GM12878 (cell line): ENCODE measurements around the gene BCAS3. TPM values are rescaled to one million over a fixed set of nuclear protein-coding genes. Genes with fewer than 3 reads are reported as not detected.

ENCODE experiments used
- ATAC-seq: fragments of 200-7000 bp; cut with Tn5 transposase; 3 replicates; pipeline ENCODE4 v1.9.1; 2020; ENCODE audit warnings: mild to moderate bottlenecking, moderate library complexity
- BruUV-seq: library from RNA; stranded (reverse); fragments of 400-500 nt; replicated peaks from 2 replicates; lab custom pipeline; 2021; lab: Mats Ljungman, UMichigan
- CTCF ChIA-PET: fragments of 300-600 bp; sonication (Branson Sonifier 250); formaldehyde crosslinking; extraction: SDS; loops from one replicate; lab custom pipeline; 2021; ENCODE audit warnings: inconsistent platforms; lab: Yijun Ruan, JAX
- POLR2A ChIA-PET: fragments of 350-600 bp; formaldehyde crosslinking; extraction: SDS; loops from one replicate; lab custom pipeline; 2021; ENCODE audit warnings: inconsistent platforms; lab: Charles Lee
- RAD21 ChIA-PET: fragments of 300-600 bp; sonication (Branson Sonifier 250); formaldehyde crosslinking; loops from one replicate; lab custom pipeline; 2023; ENCODE audit warnings: antibody characterized with exemption; ENCODE audit not compliant: unreplicated experiment; lab: Charles Lee
- SMC1A ChIA-PET: fragments of 300-600 bp; sonication (Branson Sonifier 250); formaldehyde crosslinking; loops from one replicate; lab custom pipeline; 2023; ENCODE audit not compliant: unreplicated experiment, uncharacterized antibody; lab: Charles Lee
- DNase-seq: peaks from one replicate; pipeline ENCODE4 v3.0.0-alpha.2; 2011; ENCODE audit warnings: low read depth, low spot score
- FAIRE-seq: peaks from 3 replicates; lab custom pipeline; 2011; peaks lifted over from hg19 to GRCh38; lab: Jason Lieb, UNC
- H2AFZ ChIP-seq: 2 replicates; pipeline ENCODE4 v1.6.0; 2011; ENCODE audit warnings: low read depth, low read length, control low read depth; ENCODE audit not compliant: control insufficient read depth
- H3K27ac ChIP-seq: 2 replicates; pipeline ENCODE4 v1.5.1; 2011; ENCODE audit warnings: control low read depth; ENCODE audit not compliant: control insufficient read depth, insufficient read depth
- H3K27me3 ChIP-seq, 2 experiments: replicated peaks in 1 of 2; 2 replicates each; pipeline versions ENCODE4 v1.6.0 to v1.6.1; 2011; ENCODE audit warnings: low read length in 1 of 2; ENCODE audit not compliant: control insufficient read depth in 2 of 2, insufficient read depth in 2 of 2
- H3K36me3 ChIP-seq, 2 experiments: 2 replicates each; pipeline ENCODE4 v1.5.1; 2011; ENCODE audit warnings: low read length in 1 of 2; ENCODE audit not compliant: control insufficient read depth in 2 of 2, insufficient read depth in 2 of 2
- H3K4me1 ChIP-seq: 2 replicates; pipeline ENCODE4 v1.6.1; 2011; ENCODE audit warnings: mild to moderate bottlenecking, low read length, moderate library complexity, mixed read lengths; ENCODE audit not compliant: control insufficient read depth, insufficient read depth
- H3K4me2 ChIP-seq: 2 replicates; pipeline ENCODE4 v1.6.0; 2011; ENCODE audit warnings: control low read depth; ENCODE audit not compliant: control insufficient read depth, insufficient read depth
- H3K4me3 ChIP-seq: fragments of 200-600 bp; sonication (generic); 2 replicates; pipeline ENCODE4 v1.5.1; 2016
- H3K79me2 ChIP-seq: 2 replicates; pipeline ENCODE4 v1.6.0; 2011; ENCODE audit warnings: low read length; ENCODE audit not compliant: control insufficient read depth, insufficient read depth
- H3K9ac ChIP-seq: 2 replicates; pipeline ENCODE4 v1.8.0; 2011; ENCODE audit warnings: low read length, control low read depth, mixed read lengths; ENCODE audit not compliant: control insufficient read depth, insufficient read depth
- H3K9me3 ChIP-seq: replicated peaks from 3 replicates; pipeline ENCODE4 v1.5.1; 2011; ENCODE audit warnings: mild to moderate bottlenecking, low read length; ENCODE audit not compliant: control insufficient read depth, insufficient read depth
- H4K20me1 ChIP-seq: 2 replicates; pipeline ENCODE4 v1.6.0; 2011; ENCODE audit not compliant: control insufficient read depth, insufficient read depth
- CBX5 ChIP-seq: sonication (generic); IDR thresholded peaks from 2 replicates; pipeline ENCODE4 v1.6.1; 2016; ENCODE audit warnings: low read depth, moderate library complexity, mild to moderate bottlenecking, inconsistent platforms
- DPF2 ChIP-seq: fragments of 450-650 bp; IDR thresholded peaks from 2 replicates; pipeline ENCODE4 v1.6.1; 2017; ENCODE audit warnings: mild to moderate bottlenecking
- E2F8 ChIP-seq: fragments of 450-650 bp; IDR thresholded peaks from 2 replicates; pipeline ENCODE4 v1.6.1; 2018; ENCODE audit warnings: mild to moderate bottlenecking, low read depth, moderate library complexity; ENCODE audit not compliant: partially characterized antibody
- EZH2 ChIP-seq: IDR thresholded peaks from 2 replicates; pipeline ENCODE4 v1.6.1; 2012; ENCODE audit warnings: low read depth, mild to moderate bottlenecking, control low read depth, inconsistent platforms, low read length, borderline replicate concordance; ENCODE audit not compliant: control insufficient read depth
- FOXK2 ChIP-seq: fragments of 450-650 bp; IDR thresholded peaks from 2 replicates; pipeline ENCODE4 v1.6.1; 2017; ENCODE audit warnings: mild to moderate bottlenecking, moderate library complexity
- NFIC ChIP-seq: IDR thresholded peaks from 2 replicates; pipeline ENCODE4 v1.6.1; 2012; ENCODE audit warnings: low read depth, mild to moderate bottlenecking, inconsistent platforms, low read length, moderate library complexity
- SUZ12 ChIP-seq: fragments of 200-600 bp; sonication (generic); IDR thresholded peaks from one replicate; pipeline ENCODE4 v1.6.1; 2018; ENCODE audit warnings: antibody characterized with exemption, mild to moderate bottlenecking; ENCODE audit not compliant: unreplicated experiment
- USF1 ChIP-seq: IDR thresholded peaks from 2 replicates; pipeline ENCODE4 v1.6.1; 2011; ENCODE audit warnings: borderline replicate concordance, low read depth, mild to moderate bottlenecking, moderate library complexity, mixed read lengths, low read length; ENCODE audit not compliant: insufficient read depth; ENCODE audit errors: extremely low read length
- ZBTB11 ChIP-seq: fragments of 450-650 bp; formaldehyde crosslinking; IDR thresholded peaks from 2 replicates; pipeline ENCODE4 v1.5.0; 2022; ENCODE audit warnings: mild to moderate bottlenecking, missing genetic modification characterization
- ZNF274 ChIP-seq: IDR thresholded peaks from one replicate; pipeline ENCODE4 v1.8.0; 2011; ENCODE audit not compliant: insufficient read length, insufficient read depth
- WGBS: methylation state at CpG from one replicate; pipeline ENCODE4 v1.1.6; 2016; ENCODE audit warnings: low lambda C conversion rate; ENCODE audit not compliant: insufficient replicate concordance, insufficient coverage; ENCODE audit errors: missing lambda C conversion rate; 5-methylcytosine and 5-hydroxymethylcytosine counted together
- in situ Hi-C: fragments of 300-500 bp; cut with MboI; formaldehyde crosslinking; loops from 9 replicates; pipeline ENCODE4 v1.14.3; 2018; ENCODE audit warnings: mixed read lengths
- intact Hi-C: fragments of 100-400 bp; cut with micrococcal nuclease; formaldehyde crosslinking; loops from one replicate; pipeline ENCODE4 v1.14.2; 2022; ENCODE audit not compliant: unreplicated experiment
- polyA plus RNA-seq, 11 experiments: library from polyadenylated mRNA; depleted of rRNA in 4 of 11; unstranded in 6 of 11; stranded (reverse) in 5 of 11; fragments of >200 nt; fragmentation: Nextera tagmentation in 4 of 11; fragmentation: Illumina TruSeq in 1 of 11; extraction: Ambion mirVana in 4 of 11; extraction: Trizol in 1 of 11; gene quantifications; 1 replicate in 1 of 11; 2 replicates in 10 of 11; pipeline versions ENCODE4 v1.2.1 to v1.2.3, GENCODE V29; 2011 to 2016; ENCODE audit warnings: inconsistent platforms in 2 of 11, missing spikeins in 2 of 11, low read depth in 1 of 11
- total RNA-seq, 4 experiments: library from RNA; depleted of rRNA in 3 of 4; stranded (reverse); fragments of >200 nt in 3 of 4; fragmentation: Illumina TruSeq in 1 of 4; extraction: Trizol in 1 of 4; gene quantifications; 2 replicates each; pipeline versions ENCODE4 v1.2.1 to v1.2.3, GENCODE V29; 2013 to 2021

BCAS3 gene
- total and polyA plus RNA-seq, 10 of the 15 experiments (the other 5 are each of a cell fraction or from before 2014, with no cell fraction given): 2.1 to 11.0 (median 6.6) TPM

GRCh38 chr17:61203671-61204131, 526.0 kb downstream of the BCAS3 start:
- no peak for TF ChIP-seq DPF2
- no peak for TF ChIP-seq FOXK2
- no peak for TF ChIP-seq USF1
- TF ChIP-seq NFIC: no peak
- Histone ChIP-seq H2AFZ (no peak overlapping the region), H3K27ac (no peak overlapping the region), H3K9me3 (no peaks in the 10 kb centered on the region), H3K4me3 (no peak overlapping the region), H3K4me2 (no peak overlapping the region), H3K79me2 (no peaks in the 10 kb centered on the region), H3K9ac (no peak overlapping the region), H3K27me3 (no peaks in the 10 kb centered on the region), H3K4me1 (no peaks in the 10 kb centered on the region), H3K36me3 (no peaks in the 10 kb centered on the region), H4K20me1 (no peaks in the 10 kb centered on the region)
- intact Hi-C loops: no loop called here
- no TSS peak for BruUV-seq
- POLR2A ChIA-PET: no interaction called here
- DNase-seq (no peak), FAIRE-seq (no peak), ATAC-seq (no peak)
- RAD21 ChIA-PET: no interaction called here
- CTCF ChIA-PET: interaction anchor here (0.8 kb wide), 1 partner anchor 11 kb away, joined by 3 read pairs; no protein-coding TSS in a partner anchor
- in situ Hi-C loops: no loop called here
- SMC1A ChIA-PET: no interaction called here
- WGBS: 39% methylated on average over 7 of the region's 7 CpGs

GRCh38 chr17:61204456-61204855, 526.8 kb downstream of the BCAS3 start:
- H3K4me1 ChIP-seq: no peaks in the 10 kb centered on the region
- no peak for DNase-seq
- ATAC-seq: no peak
- no peak overlapping the region for H3K9ac ChIP-seq
- FAIRE-seq: no peak
- ChIA-PET SMC1A (interaction anchor here (1.4 kb wide), 1 partner anchor 14 kb away, joined by 3 read pairs; no protein-coding TSS in a partner anchor), RAD21 (no interaction called here), POLR2A (no interaction called here), CTCF (no interaction called here)
- no peak overlapping the region for H3K4me2 ChIP-seq
- 71% methylated on average over 5 of the region's 5 CpGs for WGBS
- H3K4me3 ChIP-seq: no peak overlapping the region
- in situ Hi-C loops: no loop called here
- intact Hi-C loops: no loop called here
- no peaks in the 10 kb centered on the region for H3K36me3 ChIP-seq
- H3K79me2 ChIP-seq: no peaks in the 10 kb centered on the region
- BruUV-seq: no TSS peak
- H2AFZ ChIP-seq: no peak overlapping the region
- H4K20me1 ChIP-seq: no peaks in the 10 kb centered on the region
- no peaks in the 10 kb centered on the region for H3K27me3 ChIP-seq
- no peaks in the 10 kb centered on the region for H3K9me3 ChIP-seq
- no peak overlapping the region for H3K27ac ChIP-seq
- no peak for TF ChIP-seq E2F8
- TF ChIP-seq CBX5: no peak
- TF ChIP-seq ZNF274: no peak
- TF ChIP-seq SUZ12: no peak
- TF ChIP-seq ZBTB11 (CRISPR knock-in tag): no peak
- no peak for TF ChIP-seq EZH2
